Fibroblast of villous mesenchyme (primary cell): ENCODE results near the gene SMIM35. TPM values are rescaled to one million over a fixed set of nuclear protein-coding genes. Genes with fewer than 3 reads are reported as not detected.

Source experiments
- DNase-seq: peaks from one replicate; pipeline ENCODE4 v3.0.0-alpha.2; 2010; ENCODE audit warnings: low read depth
- H3K4me3 ChIP-seq: 2 replicates; pipeline ENCODE4 v1.5.1; 2011; ENCODE audit warnings: low read depth, mild to moderate bottlenecking, low read length
- CTCF ChIP-seq: IDR thresholded peaks from 2 replicates; pipeline ENCODE4 v1.5.1; 2012; ENCODE audit warnings: low read depth, mild to moderate bottlenecking, low read length; ENCODE audit not compliant: insufficient read depth
- total RNA-seq: library from RNA; depleted of rRNA; stranded (reverse); fragments of >200 nt; gene quantifications from 2 replicates; pipeline ENCODE4 v1.2.3, GENCODE V29; 2012

Gene SMIM35
- total RNA-seq, 1 donor, result not detected

- H3K4me3 ChIP-seq, result peak within 1 kb of the TSS; percentile 50
- DNase-seq, result peak; percentile 36
- TF ChIP-seq CTCF, result no peak
Measured at GRCh38 chr11:117985953-117986887, 100.5 kb downstream of the SMIM35 start, which contains the start of gene IL10RA. Gene IL10RA (plus strand): TSS chr11:117986394. CDS start chr11:117986468, 74 bp downstream.

GRCh38 chr11:117984476-117984875, 102.3 kb downstream of the SMIM35 start:
- DNase-seq, result no peak

GRCh38 chr11:117983163-117983475, 103.6 kb downstream of the SMIM35 start:
- no peak for TF ChIP-seq CTCF
- DNase-seq, result no peak
- H3K4me3 ChIP-seq, result no peak overlapping the region

More at GRCh38 chr11:117984476-117984875, 102.3 kb downstream of the SMIM35 start:
- no peak overlapping the region for H3K4me3 ChIP-seq
- TF ChIP-seq CTCF, result no peak

GRCh38 chr11:117980720-117981119, 106.0 kb downstream of the SMIM35 start:
- no peak for DNase-seq
- H3K4me3 ChIP-seq, result no peak overlapping the region
- TF ChIP-seq CTCF, result no peak

- no peak for DNase-seq
- no peak overlapping the region for H3K4me3 ChIP-seq
- no peak for TF ChIP-seq CTCF
Measured at GRCh38 chr11:117980280-117980679, 106.5 kb downstream of the SMIM35 start.

- TF ChIP-seq CTCF, result no peak
- DNase-seq, result no peak
- H3K4me3 ChIP-seq, result no peak overlapping the region
Measured at GRCh38 chr11:117979481-117980211, 107.1 kb downstream of the SMIM35 start.
